HG03097 (cell line): ENCODE data around the gene EDNRA.
"Not testable (repeated sequence)": the region's sequence is repeated elsewhere in the genome, so short reads cannot be mapped to it uniquely, and the experiment has no call there.

Experiments
- ATAC-seq: cut with Tn5 transposase; IDR thresholded peaks from one replicate; pipeline ENCODE4 v1.9.1; 2021; ENCODE audit not compliant: unreplicated experiment, low FRiP score

EDNRA gene

DNA sequence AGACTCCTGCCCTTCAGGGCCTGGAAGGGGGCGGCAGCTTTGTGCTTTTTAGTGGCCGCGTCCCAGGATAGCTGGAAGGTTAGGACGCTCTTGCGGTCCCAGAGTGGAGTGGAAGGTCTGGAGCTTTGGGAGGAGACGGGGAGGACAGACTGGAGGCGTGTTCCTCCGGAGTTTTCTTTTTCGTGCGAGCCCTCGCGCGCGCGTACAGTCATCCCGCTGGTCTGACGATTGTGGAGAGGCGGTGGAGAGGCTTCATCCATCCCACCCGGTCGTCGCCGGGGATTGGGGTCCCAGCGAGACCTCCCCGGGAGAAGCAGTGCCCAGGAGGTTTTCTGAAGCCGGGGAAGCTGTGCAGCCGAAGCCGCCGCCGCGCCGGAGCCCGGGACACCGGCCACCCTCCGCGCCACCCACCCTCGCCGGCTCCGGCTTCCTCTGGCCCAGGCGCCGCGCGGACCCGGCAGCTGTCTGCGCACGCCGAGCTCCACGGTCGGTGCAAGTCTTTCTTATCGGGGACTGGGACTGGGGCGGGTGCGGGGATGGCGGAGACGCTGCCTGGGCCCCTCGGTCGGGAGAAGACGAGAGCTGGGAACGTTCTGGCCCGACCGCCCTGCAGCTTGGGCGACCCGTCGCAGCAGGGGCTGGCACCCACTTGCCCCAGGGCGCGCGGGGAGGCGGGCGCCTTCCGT lies at the start of gene EDNRA:
TSS of gene EDNRA (plus strand) at position 207 of the 686 bp plus-strand sequence. CDS start 4,585 bp downstream, outside the sequence.
- ATAC-seq: no peak

DNA sequence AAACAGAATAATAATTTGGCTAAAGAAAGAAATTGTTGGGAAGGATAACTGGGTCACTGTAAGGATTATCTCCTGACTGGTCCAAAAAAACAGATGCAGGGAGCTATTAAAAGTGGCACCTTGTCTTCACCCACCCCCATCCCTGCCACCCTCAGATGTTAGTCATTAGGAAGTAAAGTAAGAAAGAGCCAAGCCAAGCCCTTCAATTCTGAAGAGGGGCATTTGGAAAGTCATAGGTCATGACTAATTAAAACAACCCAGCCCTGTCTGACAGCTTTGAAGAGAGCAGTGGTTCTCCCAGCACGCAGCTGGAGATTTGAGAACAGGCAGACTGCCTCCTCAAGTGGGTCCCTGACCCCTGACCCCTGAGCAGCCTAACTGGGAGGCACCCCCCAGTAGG lies 46.5 kb upstream of the EDNRA start:
- ATAC-seq: not testable (repeated sequence)

DNA sequence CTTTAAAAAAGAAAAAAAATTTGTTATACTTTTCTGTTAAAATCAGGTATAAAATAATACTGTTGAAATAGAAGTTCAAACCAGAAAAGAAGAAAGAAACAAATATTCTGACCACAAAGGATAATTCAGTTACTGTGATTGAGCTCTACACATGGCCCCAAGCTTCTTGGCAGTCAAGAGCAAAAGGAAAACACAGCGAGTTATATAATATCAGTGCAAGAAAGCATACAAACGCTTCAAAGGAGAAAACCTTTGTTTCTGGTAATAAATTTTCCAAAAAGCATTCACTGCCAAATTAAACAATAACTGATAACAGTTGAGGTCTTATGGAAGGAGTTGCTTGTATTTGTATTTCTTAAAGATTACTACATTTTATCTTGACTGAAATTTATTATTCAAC lies 40.5 kb upstream of the EDNRA start:
- ATAC-seq: no peak

DNA sequence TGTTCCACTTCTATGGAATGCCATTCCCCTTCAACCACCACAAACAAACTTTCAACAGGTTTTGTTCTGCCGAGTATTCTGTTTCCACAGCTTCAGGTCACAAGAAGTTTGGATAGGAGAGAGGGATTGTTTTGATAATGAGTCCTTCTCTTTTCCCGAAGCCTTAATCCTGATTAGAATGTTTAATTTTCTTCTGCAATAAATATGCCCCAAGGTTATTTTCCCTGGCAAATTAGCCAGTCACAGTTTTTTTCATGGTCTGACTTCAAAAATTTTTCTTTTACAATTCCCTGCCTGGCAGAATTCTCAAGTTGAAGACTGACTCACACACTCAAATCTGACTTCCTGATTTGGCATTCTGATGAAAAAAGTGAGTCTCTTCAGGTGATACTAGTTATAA lies 33.1 kb upstream of the EDNRA start:
- ATAC-seq: no peak

DNA sequence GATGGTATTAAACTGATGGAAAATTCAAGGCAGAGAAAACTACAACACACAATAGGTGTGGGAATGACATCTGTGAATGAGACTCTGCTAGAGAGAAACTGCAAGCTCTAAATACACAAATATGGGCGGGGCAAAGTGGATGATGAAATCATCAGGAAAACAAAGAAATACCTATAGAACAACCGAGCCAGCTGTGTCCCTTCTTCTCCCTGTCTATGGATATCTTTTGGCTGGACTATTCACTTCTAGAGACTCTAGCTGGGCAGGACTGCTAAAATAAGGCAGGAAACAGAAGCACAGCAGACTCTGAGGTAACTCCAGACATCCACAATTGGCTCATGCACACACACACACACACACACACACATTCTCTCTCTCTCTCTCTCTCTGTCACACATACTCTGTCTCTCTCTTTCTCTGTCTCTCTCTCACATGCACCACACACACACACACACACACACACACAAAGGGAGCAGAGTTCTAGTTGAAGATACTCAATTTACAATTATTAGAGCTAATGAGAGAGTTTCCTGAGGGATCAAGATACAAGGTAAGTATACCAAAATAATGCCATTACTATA lies 27.2 kb upstream of the EDNRA start:
- no peak for ATAC-seq

DNA sequence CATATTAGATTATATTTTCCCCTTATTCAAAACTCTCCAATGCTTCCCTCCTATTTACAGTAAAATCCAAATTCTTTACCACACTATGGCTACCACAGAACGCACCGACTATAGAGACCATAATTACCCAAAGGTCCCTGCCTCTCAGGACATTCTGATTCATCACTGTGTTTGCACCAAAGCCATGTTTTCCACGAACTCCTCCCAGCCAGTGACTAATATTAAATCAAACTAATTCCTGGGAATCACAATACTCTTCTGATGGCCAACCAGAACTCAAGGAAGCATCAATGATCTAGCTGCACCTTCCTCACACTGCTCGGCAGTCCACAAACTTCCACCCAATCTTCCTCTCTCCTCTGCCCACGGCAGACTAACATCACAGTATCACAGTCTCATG lies 24.2 kb upstream of the EDNRA start:
- ATAC-seq: no peak

DNA sequence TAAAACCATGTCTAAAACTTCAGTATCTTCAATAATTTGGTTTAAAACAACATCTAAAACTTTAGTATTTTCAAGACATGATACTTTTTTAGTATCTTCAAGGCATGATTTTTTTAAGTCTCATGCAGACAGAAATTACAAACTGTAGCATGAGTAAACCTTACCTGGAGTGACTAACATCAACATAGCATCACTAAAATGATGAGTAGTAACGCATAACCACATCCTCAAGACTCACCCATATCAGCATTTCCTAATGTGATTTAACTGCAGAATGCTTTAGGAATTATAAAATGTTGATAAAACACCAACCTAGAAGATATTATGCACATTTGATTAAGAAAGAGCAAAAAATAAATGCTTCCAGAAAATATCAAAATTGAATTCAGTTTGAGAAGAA lies 19.7 kb upstream of the EDNRA start:
- no peak for ATAC-seq

DNA sequence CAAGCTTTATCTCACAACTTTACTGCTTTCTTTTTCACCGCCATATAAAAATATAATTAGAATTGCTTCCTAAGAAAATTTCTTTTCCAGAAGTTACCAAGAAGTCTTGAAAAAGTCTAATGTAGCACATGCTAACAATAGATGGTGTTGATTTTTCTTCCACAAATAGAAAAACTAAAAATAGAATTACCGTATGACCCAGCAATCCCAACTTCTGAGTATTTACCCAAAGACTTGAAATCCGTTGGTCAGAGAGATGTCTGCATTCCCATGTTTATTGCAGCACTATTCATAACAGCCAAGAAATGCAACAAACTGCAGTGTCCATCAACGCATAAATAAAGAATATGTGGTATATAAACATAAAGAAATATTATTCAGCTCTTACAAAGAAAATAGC lies 17.8 kb upstream of the EDNRA start:
- no peak for ATAC-seq

DNA sequence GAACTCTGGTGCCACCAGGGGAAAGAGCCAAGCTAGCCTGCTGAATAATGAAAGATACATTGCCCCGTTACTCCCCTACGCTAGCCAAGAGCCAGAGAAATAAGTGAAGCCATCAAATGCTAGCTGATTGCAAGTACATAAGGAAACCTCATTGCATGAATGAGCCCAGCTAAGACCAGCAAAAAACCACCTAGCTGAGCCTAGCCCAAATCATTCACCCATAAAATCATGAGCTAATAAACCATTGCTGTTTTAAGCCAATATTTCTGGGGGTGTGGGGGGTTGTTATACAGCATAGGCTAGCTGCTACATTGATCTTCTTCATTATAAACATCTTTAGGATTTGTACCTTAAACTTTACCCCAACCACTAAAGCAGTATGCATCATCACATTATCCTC lies 15.4 kb upstream of the EDNRA start:
- ATAC-seq: no peak

DNA sequence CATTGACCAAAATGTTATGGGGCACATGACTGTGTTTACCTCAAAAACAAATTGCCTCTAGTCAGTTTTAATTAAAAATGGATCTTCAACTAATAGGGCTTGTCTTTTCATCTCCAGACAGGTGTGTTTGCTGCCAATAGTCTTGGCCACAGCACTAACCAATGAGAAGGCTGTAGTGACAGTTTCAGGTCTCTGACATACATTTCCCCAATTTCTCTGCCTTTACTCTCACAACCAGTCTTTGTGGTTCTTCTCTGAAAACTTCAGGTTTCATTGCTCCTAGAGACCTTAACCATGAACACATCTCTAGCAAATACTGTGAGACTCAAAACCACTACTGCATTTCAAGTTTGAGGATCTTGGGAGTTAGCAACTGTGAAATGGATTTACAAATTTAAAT lies 3.5 kb upstream of the EDNRA start:
- peak; percentile 56 for ATAC-seq

DNA sequence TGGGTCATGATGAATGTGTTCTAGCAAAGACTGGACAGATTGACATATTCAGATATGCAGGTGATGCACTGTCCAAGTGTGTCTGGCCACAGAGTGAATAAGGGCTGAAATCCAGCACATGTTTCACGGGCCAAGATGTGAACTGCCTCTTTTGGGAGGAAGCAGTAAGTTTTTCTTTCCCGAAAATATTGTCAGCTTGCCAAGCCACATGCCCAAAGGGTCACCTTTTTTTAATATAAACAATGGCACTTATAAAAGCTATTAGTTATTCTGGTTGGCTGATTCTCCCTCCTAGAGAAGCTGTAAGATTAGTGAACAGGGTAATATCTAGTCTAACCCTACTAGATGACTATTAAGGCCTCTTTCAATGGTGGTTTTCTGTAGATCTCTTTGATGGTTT lies 1.5 kb upstream of the EDNRA start:
- no peak for ATAC-seq

DNA sequence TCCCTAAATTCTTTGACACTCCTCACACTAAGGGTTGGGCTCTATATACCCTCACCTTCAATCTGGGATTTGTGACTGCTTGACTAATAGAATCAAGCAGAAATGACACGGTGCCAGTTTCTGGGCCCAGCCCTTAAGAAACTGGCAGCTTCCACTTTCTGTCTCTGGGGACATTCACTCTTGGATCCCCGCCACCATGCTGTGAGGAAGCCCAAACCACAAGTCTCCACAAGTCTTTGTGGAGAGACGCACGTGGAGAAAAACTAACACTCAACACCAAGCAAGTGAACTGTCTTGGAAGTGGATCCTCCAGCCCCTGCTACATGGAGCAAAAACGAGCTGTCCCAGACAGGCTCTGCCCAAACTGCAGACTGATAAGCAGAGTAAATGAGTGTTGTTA lies 1.1 kb upstream of the EDNRA start:
- no peak for ATAC-seq

DNA sequence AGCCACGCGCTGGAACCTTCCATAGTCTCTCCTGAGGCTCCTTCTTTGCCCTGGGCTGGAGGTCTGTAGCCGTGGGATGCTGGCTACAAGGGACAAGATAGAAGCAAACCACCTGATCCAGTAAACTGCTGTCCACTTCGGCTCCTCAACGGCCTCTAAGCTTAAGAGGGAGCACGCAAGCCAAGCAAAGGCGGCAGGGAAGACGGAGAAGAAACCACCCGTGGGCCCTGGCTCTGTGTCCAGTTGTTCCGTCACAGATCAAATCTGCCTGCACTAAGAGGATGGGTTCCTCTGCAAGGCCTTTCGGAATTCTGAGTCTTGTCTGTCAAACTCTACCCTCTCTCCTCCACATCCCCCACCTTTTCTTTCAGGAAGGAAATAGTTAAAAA lies 401 bp upstream of the EDNRA start:
- no peak for ATAC-seq

DNA sequence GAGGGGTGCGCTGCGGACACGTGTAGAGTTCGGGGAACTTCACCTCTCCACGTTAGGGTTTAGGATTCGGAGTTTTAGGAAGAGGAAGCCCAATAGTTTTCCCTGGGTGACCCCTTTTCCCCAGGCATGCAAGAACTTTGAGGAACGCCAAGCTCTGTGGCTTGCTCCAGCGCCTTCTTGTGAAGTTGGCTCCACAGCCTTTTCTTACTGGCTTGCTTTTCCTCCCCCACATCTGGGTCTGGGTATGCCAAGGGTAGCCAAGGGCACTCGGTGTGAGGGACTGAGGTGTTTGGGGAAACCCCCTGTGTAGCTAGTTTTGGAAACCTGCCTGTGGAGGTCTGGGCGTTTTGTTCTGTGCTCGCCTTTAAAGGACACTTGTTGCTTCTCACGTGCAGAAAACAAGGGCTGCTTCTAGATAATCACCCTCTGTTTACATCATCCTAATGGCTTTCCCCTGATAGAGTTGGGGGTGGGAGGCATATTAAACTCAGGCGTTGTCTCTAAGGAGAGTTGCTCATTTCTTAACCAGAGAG lies 746 bp downstream of the EDNRA start:
- no peak for ATAC-seq

DNA sequence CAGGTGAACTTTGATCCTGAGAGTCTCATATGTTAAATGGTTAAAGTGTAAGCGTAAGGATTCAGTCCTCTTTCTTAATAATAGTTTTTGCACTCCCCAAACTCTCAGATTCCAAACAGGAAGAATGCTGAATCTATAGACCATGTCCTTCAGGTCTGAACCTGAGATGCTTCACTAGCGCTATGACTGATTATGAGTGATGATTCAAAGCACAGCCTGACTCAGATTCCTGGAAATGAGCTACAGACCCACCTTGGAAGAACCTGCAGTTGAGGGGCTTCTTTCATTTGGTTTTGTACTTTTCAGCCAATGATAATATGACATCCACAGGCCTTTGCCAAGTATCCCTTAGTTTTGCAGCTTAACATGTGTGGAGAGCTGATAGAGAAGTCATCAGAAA lies 1.4 kb downstream of the EDNRA start:
- no peak for ATAC-seq

DNA sequence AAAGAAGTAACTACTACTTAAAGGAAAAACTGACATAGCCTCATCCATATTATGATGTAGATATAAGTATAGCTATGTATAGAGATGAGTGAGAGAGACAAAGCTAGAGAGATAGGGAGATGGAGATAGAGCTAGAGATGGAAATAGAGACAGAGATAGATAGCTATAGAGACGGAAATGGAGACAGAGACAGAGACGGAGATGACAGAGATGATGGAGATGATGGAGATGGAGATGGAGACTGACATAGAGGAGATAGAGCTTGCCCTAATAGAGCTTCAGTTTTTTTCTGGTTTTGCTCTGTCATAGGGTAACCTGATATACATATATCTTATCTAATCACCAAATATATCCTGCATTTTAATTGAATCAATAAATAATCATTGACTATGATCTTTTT lies 4.3 kb downstream of the EDNRA start:
- ATAC-seq: no peak

DNA sequence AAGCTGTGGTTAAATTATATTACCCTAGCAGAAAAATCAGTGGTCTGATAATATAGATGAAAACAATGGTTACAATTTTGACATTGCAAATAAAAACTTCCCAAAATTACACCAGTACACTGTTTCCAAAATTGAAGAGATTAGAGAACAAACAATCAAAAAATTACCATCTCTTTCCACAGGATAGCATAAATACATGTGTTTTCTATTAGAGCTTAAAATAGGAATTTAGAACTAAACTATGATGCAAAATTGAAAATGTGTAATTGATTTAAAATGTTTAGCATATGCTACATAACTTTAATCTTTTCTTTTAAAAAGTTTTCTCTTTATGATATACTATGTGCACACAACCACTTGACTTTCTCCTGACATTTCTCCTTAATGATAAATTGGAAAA lies 6.7 kb downstream of the EDNRA start:
- ATAC-seq: no peak

DNA sequence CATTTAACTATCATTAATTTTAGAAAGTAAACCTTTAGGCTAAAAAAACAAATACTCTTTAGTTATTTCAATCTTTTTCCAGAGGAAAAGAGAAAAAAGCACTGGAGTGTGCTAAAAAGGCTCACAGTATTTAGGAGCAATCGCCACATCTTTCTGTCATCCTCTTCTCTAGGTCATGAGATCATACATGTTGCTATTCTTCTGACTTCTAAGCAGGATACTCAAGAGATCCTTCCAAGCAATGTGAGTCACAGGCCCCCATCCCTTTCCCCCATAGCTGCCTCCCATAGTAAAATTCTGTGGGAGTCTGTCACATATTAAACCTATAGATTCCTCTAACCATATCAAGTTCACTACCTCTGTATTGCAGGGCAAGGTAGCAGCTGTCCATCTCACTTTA lies 7.7 kb downstream of the EDNRA start:
- no peak for ATAC-seq

DNA sequence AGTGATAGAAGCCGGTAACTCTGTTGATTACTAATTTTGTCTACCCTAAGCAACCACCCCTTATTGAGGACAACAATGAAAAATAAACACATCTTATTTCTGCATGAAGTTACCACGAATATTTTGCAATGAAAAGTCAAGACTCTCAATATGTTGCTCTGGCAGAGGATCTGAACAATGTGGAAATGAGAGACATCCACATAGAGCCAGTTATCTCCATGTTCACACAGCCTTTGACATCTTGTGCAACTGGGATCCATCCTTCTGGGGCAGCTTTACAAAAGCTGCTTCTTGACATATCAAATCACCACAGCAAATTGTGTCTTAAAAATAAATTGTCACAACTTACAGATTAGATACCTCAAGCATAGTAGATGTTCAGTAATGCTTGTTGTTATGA lies 10.2 kb downstream of the EDNRA start:
- ATAC-seq: no peak

DNA sequence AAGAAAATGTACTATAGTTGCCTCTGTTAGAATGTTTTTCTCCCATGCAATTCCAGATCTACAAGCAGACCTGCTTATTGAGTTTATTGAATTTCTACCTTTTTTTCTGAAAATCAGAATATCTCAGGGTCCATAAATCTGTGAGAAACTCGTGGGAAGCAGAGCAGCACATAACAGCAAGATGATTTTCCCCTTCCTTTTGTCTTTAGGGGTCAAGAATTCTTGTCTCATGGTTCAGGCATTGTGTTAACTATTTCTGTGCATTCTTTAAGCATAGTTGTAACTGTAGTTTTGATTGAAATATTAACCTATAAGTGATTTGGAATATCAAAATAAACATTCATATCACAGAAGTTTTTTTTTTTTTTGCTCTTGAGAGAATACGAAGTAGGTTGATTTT lies 11.4 kb downstream of the EDNRA start:
- ATAC-seq: no peak

DNA sequence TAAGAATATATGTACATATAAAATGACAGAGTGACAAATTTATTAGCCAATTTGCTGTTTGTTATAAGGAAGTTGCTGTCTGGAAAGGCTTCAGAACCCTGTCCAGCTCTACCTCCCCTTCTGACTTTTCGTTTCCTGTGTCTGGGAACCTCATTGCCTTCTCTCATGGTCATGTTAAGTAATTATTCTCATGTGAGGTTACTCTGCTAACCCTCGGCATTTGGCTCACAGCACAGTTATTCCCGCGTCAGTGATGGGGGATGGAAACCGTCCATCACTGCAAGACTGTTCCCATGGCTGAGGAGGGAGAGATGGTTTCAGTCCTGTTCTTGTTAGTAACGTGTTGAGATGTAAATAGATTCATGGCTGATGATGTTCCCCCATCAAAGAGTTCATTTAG lies 11.9 kb downstream of the EDNRA start:
- no peak for ATAC-seq

DNA sequence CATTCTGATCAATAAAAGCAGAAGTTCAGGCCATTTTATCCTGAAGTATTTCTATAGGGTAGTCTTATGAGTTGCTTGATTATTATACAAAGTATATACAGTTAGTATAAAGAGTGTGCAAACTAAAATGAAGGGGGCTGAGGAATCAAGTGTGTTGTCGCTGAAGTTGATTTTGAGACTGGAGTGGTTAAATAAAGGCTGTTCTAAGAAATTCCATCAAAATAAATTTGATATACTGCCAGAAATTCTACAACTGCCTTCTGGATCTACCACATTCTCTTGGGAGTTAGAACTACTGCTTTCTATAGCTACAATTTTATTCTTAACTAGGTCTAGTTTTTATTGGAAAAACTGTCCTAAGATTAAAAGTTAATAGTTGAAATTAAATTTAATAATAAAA lies 12.4 kb downstream of the EDNRA start:
- no peak for ATAC-seq

DNA sequence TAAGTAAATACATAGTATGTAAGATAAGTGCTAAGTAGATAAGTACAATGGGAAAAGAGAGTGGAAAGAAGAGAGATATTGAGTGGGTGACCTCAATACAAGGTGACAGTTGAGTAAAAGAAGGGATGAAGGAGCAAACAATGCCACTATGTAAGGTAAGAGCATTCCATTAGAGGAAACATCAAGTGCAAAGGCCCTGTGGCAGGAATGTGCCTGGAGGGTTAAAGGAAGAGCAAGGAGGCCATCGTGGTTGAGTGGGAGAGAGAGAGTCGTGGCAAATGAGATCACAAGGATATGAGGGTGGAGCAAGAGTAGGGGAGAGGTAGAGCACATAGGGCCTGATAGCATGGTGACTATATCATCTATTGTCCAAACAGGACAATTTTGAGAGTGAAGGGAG lies 13.4 kb downstream of the EDNRA start:
- ATAC-seq: no peak
